ENCODE results near the gene CNTN4. TPM values are rescaled to one million over a fixed set of nuclear protein-coding genes. Genes with fewer than 3 reads are reported as not detected.

CNTN4 gene
- total RNA-seq (2022) (0.12 and 2.7 TPM in 2 replicates), Bru-seq, nascent RNA (percentile 22 among the genes with signal in this experiment), BruChase-seq, experiment 1, labeled RNA remaining after a 6-hour chase (percentile 20 among the genes with signal in this experiment), BruChase-seq, experiment 2, labeled RNA remaining after a 2-hour chase (percentile 19 among the genes with signal in this experiment)
- long read RNA-seq, partial matches to known transcripts, result 0 of 1 reads
- long read RNA-seq, other reads (novel, unspliced or antisense), result 1 of 1 reads

DNA sequence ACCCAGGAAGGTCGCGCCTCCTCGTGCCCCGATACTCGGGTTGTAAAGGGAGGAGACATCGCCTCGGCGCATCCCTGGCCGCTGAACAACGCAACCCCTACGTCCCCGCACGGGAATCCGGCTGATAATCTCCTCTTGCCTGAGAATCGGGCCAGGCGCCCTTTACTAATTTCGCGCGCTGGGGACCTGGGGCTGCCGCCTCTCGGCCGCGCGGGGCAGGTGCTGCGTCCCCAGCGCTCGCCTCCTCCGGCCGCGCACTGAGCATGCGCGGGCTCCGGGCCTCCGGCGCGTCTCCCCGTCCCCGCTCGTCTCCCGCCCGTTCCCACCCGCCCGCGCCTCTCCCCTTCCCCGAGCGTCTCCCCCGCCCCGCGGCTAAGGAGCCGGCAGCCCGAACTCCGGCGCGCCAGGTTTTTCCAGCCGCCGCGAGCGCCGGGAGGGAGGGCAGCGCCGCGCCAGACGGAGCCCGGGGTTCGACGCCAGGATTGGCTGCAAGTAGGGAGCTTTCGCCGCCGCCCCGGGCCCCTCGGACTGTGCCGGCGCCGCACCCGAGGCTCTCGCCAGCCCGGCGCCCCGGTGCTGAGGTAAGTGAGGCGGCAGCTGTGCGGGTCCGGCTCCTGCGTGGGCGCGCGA lies at the start of gene CNTN4:
Gene CNTN4, plus strand, starts transcription at position 469 of the 630 bp plus-strand sequence.
- TF ChIP-seq, protein P1, sequence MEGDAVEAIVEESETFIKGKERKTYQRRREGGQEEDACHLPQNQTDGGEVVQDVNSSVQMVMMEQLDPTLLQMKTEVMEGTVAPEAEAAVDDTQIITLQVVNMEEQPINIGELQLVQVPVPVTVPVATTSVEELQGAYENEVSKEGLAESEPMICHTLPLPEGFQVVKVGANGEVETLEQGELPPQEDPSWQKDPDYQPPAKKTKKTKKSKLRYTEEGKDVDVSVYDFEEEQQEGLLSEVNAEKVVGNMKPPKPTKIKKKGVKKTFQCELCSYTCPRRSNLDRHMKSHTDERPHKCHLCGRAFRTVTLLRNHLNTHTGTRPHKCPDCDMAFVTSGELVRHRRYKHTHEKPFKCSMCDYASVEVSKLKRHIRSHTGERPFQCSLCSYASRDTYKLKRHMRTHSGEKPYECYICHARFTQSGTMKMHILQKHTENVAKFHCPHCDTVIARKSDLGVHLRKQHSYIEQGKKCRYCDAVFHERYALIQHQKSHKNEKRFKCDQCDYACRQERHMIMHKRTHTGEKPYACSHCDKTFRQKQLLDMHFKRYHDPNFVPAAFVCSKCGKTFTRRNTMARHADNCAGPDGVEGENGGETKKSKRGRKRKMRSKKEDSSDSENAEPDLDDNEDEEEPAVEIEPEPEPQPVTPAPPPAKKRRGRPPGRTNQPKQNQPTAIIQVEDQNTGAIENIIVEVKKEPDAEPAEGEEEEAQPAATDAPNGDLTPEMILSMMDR (IDR thresholded peaks at IDR 0.05; ENCODE audit: unreplicated experiment), result no peak
- intact Hi-C loops (cut with micrococcal nuclease), result no loop called here
- Mint-ChIP-seq H3K27me3 (ENCODE audit: insufficient read depth, unreplicated experiment) (peaks cover 21% of the 10 kb centered on the region), H3K9me3 (ENCODE audit: unreplicated experiment) (no peaks in the 10 kb centered on the region), H3K4me3 (ENCODE audit: unreplicated experiment) (peak within 1 kb of the TSS; percentile 6), H3K36me3 (ENCODE audit: insufficient read depth, unreplicated experiment) (no peaks in the 10 kb centered on the region), H3K4me1 (ENCODE audit: insufficient read depth, unreplicated experiment) (peaks cover 5% of the 10 kb centered on the region), H3K27ac (ENCODE audit: low read depth, unreplicated experiment) (no peak within 1 kb of the TSS)
- ChIA-PET CTCF (no interaction called here), POLR2A (no interaction called here)
- no TSS peak for BruUV-seq (replicated peaks)
- no peak for DNase-seq (ENCODE audit: unreplicated experiment)

DNA sequence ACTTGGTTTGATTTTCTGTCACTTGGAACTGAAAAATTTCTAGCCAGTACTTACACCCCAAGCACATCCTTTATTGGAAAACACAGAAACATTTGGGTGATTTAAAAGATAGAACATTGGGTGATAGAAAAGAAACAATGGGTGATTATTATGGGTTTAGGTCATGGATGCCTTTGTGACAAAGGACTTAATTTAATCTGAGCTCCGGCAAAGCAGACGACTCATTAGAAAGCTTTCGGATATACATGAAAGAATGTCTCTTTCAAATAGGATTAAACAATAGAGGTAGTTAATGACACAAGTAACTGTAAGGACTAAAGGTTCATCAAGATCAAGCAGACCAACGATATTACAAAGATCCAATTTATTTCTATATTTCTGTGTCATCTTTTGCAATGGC lies 37.3 kb upstream of the CNTN4 start:
- Mint-ChIP-seq H3K27me3 (ENCODE audit: insufficient read depth, unreplicated experiment) (no peaks in the 10 kb centered on the region), H3K4me1 (ENCODE audit: insufficient read depth, unreplicated experiment) (peaks cover 4% of the 10 kb centered on the region), H3K36me3 (ENCODE audit: insufficient read depth, unreplicated experiment) (no peaks in the 10 kb centered on the region), H3K4me3 (ENCODE audit: unreplicated experiment) (no peak overlapping the region), H3K27ac (ENCODE audit: low read depth, unreplicated experiment) (no peak overlapping the region), H3K9me3 (ENCODE audit: unreplicated experiment) (no peaks in the 10 kb centered on the region)
- intact Hi-C loops (cut with micrococcal nuclease), result no loop called here
- DNase-seq (ENCODE audit: unreplicated experiment), result no peak
- POLR2A ChIA-PET, result interaction anchor here (0.5 kb wide), 1 partner anchor 476 kb away, joined by 3 read pairs; no protein-coding TSS in a partner anchor
- CTCF ChIA-PET, result interaction anchor here (0.6 kb wide), 2 partner anchors 34 to 629 kb away, joined by 3 read pairs; no protein-coding TSS in a partner anchor
- no TSS peak for BruUV-seq (replicated peaks)
- TF ChIP-seq, protein P1 (IDR thresholded peaks at IDR 0.05; ENCODE audit: unreplicated experiment), result no peak

DNA sequence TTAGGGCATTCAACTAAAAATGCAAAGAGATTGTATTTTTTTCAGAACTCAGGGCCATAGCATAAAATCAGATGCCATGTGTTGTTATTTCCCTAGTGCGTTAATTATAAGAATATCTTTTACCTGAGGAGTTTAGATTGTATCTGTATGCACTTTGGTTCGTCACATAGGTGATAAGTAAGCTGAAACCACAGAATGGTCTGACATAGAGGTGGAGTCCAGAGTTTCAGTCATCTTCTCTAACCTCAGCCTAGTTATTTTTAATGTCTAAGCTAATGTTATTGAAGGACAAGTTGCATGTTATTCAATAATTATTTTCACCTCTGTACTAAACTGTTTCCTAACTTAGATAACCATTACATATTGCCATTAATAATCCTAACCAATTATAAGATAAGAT lies 27.1 kb upstream of the CNTN4 start:
- H3K4me3 Mint-ChIP-seq (ENCODE audit: unreplicated experiment), result no peak overlapping the region
- intact Hi-C loops (cut with micrococcal nuclease), result loop anchor here (10.0 kb wide), 1 partner anchor 57 kb away; no protein-coding TSS in a partner anchor
- POLR2A ChIA-PET, result interaction anchor here (0.5 kb wide), 1 partner anchor 194 kb away, joined by 3 read pairs; no protein-coding TSS in a partner anchor
- no peaks in the 10 kb centered on the region for H3K4me1 Mint-ChIP-seq (ENCODE audit: insufficient read depth, unreplicated experiment)
- peaks cover 7% of the 10 kb centered on the region for H3K36me3 Mint-ChIP-seq (ENCODE audit: insufficient read depth, unreplicated experiment)
- TF ChIP-seq, protein P1 (IDR thresholded peaks at IDR 0.05; ENCODE audit: unreplicated experiment), result no peak
- no peaks in the 10 kb centered on the region for H3K9me3 Mint-ChIP-seq (ENCODE audit: unreplicated experiment)
- no peak for DNase-seq (ENCODE audit: unreplicated experiment)
- CTCF ChIA-PET, result no interaction called here
- no TSS peak for BruUV-seq (replicated peaks)
- no peak overlapping the region for H3K27ac Mint-ChIP-seq (ENCODE audit: low read depth, unreplicated experiment)
- H3K27me3 Mint-ChIP-seq (ENCODE audit: insufficient read depth, unreplicated experiment), result no peaks in the 10 kb centered on the region

DNA sequence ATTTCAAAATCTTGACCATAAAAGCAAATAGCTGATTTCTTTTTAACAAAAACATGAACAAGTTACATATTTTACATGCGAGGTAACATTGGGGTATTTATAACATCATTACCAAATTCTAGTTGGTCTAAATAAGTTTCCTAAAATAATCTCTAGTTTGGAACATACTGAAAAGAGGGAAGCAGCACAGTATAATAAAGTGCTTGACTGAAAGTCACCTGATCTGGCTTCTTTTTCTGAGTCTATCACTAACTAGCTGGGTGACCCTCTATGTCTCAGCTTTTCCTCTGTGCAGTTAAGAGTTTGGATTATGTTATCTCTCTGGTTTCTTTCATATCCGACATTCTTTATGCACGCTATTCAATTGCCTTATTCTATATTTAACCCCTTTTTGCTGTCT lies 19.8 kb upstream of the CNTN4 start:
- no TSS peak for BruUV-seq (replicated peaks)
- Mint-ChIP-seq H3K27me3 (ENCODE audit: insufficient read depth, unreplicated experiment) (no peaks in the 10 kb centered on the region), H3K9me3 (ENCODE audit: unreplicated experiment) (peaks cover 9% of the 10 kb centered on the region), H3K4me3 (ENCODE audit: unreplicated experiment) (no peak overlapping the region), H3K36me3 (ENCODE audit: insufficient read depth, unreplicated experiment) (peaks cover 7% of the 10 kb centered on the region), H3K27ac (ENCODE audit: low read depth, unreplicated experiment) (no peak overlapping the region), H3K4me1 (ENCODE audit: insufficient read depth, unreplicated experiment) (no peaks in the 10 kb centered on the region)
- DNase-seq (ENCODE audit: unreplicated experiment), result no peak
- CTCF ChIA-PET, result interaction anchor here (0.6 kb wide), 1 partner anchor 9 kb away, joined by 3 read pairs; no protein-coding TSS in a partner anchor
- POLR2A ChIA-PET, result no interaction called here
- TF ChIP-seq, protein P1 (IDR thresholded peaks at IDR 0.05; ENCODE audit: unreplicated experiment), result no peak
- intact Hi-C loops (cut with micrococcal nuclease), result loop anchor here (10.0 kb wide), 1 partner anchor 64 kb away; no protein-coding TSS in a partner anchor
